Loucy (cell line): ENCODE data around the gene NAALADL2.

Experiments
- H2AFZ ChIP-seq: fragments of 200-600 bp; sonication (generic); 2 replicates; pipeline ENCODE4 v1.6.0; 2016; ENCODE audit warnings: antibody characterized with exemption, mild to moderate bottlenecking, low read length, moderate library complexity
- H3F3A ChIP-seq: fragments of 200-600 bp; 2 replicates; pipeline ENCODE4 v1.6.0; 2016; ENCODE audit warnings: antibody characterized with exemption, low read depth, mild to moderate bottlenecking
- H3K27me3 ChIP-seq: fragments of 200-600 bp; sonication (generic); 2 replicates; pipeline ENCODE4 v1.6.1; 2014; ENCODE audit warnings: low read length, mild to moderate bottlenecking; ENCODE audit not compliant: insufficient read depth, poor library complexity, severe bottlenecking
- H3K36me3 ChIP-seq: fragments of 200-600 bp; sonication (generic); 2 replicates; pipeline ENCODE4 v1.6.1; 2016; ENCODE audit warnings: low read length; ENCODE audit not compliant: insufficient read depth
- H3K4me1 ChIP-seq: fragments of 200-600 bp; sonication (generic); 2 replicates; pipeline ENCODE4 v1.5.1; 2014; ENCODE audit warnings: low read length, mild to moderate bottlenecking; ENCODE audit not compliant: insufficient read depth, poor library complexity, severe bottlenecking
- H3K4me2 ChIP-seq: fragments of 200-600 bp; sonication (generic); 2 replicates; pipeline ENCODE4 v1.6.0; 2014; ENCODE audit warnings: antibody characterized with exemption, low read length, low read depth, mild to moderate bottlenecking; ENCODE audit not compliant: poor library complexity, severe bottlenecking
- H3K4me3 ChIP-seq: fragments of 200-600 bp; sonication (generic); 2 replicates; pipeline ENCODE4 v1.5.1; 2014; ENCODE audit warnings: low read length, mild to moderate bottlenecking, mixed read lengths; ENCODE audit not compliant: poor library complexity, severe bottlenecking
- H3K79me2 ChIP-seq: fragments of 200-600 bp; sonication (generic); 2 replicates; pipeline ENCODE4 v1.6.1; 2014; ENCODE audit warnings: low read length; ENCODE audit not compliant: insufficient read depth
- H3K9ac ChIP-seq: fragments of 200-600 bp; sonication (generic); 2 replicates; pipeline ENCODE4 v1.6.0; 2014; ENCODE audit warnings: mild to moderate bottlenecking, low read depth, low read length, moderate library complexity; ENCODE audit not compliant: poor library complexity, severe bottlenecking
- H3K9me2 ChIP-seq: fragments of 200-600 bp; sonication (generic); replicated peaks from 2 replicates; pipeline ENCODE4 v1.6.1; 2016; ENCODE audit warnings: low read depth, low read length, mixed read lengths
- H3K9me3 ChIP-seq: fragments of 200-600 bp; sonication (generic); 2 replicates; pipeline ENCODE4 v1.6.1; 2014; ENCODE audit warnings: mild to moderate bottlenecking, antibody characterized with exemption, low read length, low read depth; ENCODE audit not compliant: insufficient read depth
- H4K20me1 ChIP-seq: fragments of 200-600 bp; sonication (generic); 2 replicates; pipeline ENCODE4 v1.6.0; 2014; ENCODE audit warnings: antibody characterized with exemption, low read length, mild to moderate bottlenecking; ENCODE audit not compliant: insufficient read depth, poor library complexity, severe bottlenecking
- EZH2phosphoT487 ChIP-seq: fragments of 200-600 bp; IDR thresholded peaks from 2 replicates; pipeline ENCODE4 v1.6.1; 2018; ENCODE audit warnings: antibody characterized with exemption, mild to moderate bottlenecking, moderate library complexity, borderline replicate concordance
- TF ChIP-seq, protein P1 (sequence below): fragments of 200-600 bp; sonication (generic); conservative IDR thresholded peaks from 2 replicates; pipeline ENCODE4 v1.5.1; 2014; ENCODE audit warnings: mild to moderate bottlenecking, antibody characterized with exemption, low read length

Gene NAALADL2

DNA sequence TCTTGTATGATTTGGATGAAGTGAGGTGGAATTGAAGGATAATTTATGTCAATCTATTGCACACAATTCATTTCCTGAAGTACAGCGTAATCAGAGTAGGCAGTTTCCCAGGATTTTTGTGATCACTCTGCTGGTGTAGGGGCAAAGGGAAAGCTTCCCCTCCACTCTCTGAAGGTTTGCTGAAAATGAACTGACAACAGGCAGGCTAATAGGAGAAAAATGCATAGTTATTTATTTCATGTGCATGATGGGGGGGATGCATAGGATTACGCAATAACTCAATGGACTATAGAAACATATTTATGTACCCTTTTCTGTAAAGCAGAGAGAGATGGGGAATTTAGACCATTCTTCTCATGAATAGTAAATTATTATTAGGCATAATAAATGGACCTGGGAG lies 872.9 kb downstream of the NAALADL2 start:
- Histone ChIP-seq H3K9me3 (0 out of 2 replicates have a peak, but pooled peaks cover 3% of the 10 kb centered on the region), H3K36me3 (no peaks in the 10 kb centered on the region), H3K4me1 (no peaks in the 10 kb centered on the region), H2AFZ (no peak overlapping the region), H4K20me1 (no peaks in the 10 kb centered on the region), H3K79me2 (no peaks in the 10 kb centered on the region), H3K9ac (no peak overlapping the region), H3K4me2 (no peak overlapping the region), H3K27me3 (no peaks in the 10 kb centered on the region), H3F3A (no peaks in the 10 kb centered on the region), H3K9me2 (no peaks in the 10 kb centered on the region), H3K4me3 (no peak overlapping the region)
- TF ChIP-seq, protein P1, sequence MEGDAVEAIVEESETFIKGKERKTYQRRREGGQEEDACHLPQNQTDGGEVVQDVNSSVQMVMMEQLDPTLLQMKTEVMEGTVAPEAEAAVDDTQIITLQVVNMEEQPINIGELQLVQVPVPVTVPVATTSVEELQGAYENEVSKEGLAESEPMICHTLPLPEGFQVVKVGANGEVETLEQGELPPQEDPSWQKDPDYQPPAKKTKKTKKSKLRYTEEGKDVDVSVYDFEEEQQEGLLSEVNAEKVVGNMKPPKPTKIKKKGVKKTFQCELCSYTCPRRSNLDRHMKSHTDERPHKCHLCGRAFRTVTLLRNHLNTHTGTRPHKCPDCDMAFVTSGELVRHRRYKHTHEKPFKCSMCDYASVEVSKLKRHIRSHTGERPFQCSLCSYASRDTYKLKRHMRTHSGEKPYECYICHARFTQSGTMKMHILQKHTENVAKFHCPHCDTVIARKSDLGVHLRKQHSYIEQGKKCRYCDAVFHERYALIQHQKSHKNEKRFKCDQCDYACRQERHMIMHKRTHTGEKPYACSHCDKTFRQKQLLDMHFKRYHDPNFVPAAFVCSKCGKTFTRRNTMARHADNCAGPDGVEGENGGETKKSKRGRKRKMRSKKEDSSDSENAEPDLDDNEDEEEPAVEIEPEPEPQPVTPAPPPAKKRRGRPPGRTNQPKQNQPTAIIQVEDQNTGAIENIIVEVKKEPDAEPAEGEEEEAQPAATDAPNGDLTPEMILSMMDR, result no peak
- no peak for TF ChIP-seq EZH2phosphoT487

DNA sequence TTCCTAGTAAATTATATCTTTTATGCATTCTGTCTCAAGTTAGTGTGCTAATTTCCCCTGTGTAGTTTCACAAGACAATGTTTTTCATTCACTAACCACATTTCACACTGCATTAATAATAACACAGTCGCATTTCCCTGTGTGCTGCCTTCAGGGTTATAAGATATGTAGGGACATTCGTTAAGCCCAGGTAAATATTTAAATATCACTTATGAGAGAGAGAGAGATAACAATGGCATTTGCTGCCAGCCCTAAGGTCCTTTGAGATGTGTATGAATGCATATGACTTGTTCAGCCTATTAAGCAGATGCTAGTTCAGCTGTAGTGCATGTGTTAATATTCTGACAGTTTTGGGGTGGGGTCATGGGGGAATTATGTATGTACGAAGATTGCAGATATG lies 876.7 kb downstream of the NAALADL2 start:
- Histone ChIP-seq H3K27me3 (no peaks in the 10 kb centered on the region), H3K9me2 (no peaks in the 10 kb centered on the region), H4K20me1 (no peaks in the 10 kb centered on the region), H3K9me3 (0 out of 2 replicates have a peak, but pooled peaks cover 3% of the 10 kb centered on the region), H3K4me3 (no peak overlapping the region), H3K9ac (no peak overlapping the region), H3K36me3 (no peaks in the 10 kb centered on the region), H3K4me1 (no peaks in the 10 kb centered on the region), H3F3A (no peaks in the 10 kb centered on the region), H3K79me2 (no peaks in the 10 kb centered on the region), H3K4me2 (no peak overlapping the region), H2AFZ (no peak overlapping the region)
- TF ChIP-seq, protein P1, result no peak
- no peak for TF ChIP-seq EZH2phosphoT487

DNA sequence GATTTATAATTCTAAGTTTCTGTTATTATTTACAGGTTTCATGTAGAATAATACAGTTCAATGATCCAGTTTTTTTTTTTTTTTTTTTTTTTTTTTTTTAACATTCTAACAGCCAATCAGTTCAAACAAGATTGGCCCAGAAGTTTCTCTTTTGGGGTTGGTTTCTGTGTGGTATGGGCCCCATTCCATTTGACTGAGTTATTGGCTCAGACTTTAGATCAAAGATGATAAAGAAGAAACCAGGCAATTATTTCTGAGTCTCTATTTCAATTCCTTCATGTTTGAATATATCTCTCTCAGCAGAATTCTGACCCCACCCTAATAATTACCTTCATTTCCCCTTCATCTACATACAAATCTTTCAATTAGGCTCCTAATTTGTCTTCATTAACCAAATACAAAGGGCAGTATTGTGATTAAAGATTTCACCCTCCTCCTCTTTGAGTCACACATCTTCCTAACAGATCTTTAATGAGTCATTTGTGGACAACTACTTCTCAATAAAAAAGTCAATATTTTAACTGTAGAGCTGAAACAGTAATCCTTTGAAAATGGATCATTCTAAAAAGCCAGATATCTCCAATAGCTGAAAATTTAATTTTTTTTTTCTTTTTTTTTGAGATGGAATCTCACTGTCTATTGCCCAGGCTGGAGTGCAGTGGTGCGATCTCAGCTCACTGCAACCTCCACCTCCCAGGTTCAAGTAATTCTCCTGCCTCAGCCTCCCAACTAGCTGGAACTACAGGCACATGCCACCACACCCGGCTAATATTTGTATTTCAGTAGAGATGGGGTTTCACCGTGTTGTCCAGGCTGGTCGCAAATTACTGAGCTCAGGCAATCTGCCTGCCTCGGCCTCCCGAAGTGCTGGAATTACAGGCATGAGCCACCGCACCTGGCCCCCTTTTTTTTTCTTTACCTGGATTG lies 878.8 kb downstream of the NAALADL2 start:
- TF ChIP-seq, protein P1, result no peak
- no peak for TF ChIP-seq EZH2phosphoT487

More for the DNA sequence above, 878.8 kb downstream of the NAALADL2 start:
- Histone ChIP-seq H4K20me1 (no peaks in the 10 kb centered on the region), H3K36me3 (no peaks in the 10 kb centered on the region), H3K79me2 (no peaks in the 10 kb centered on the region), H3K27me3 (no peaks in the 10 kb centered on the region), H2AFZ (no peak overlapping the region), H3K9ac (no peak overlapping the region), H3K9me2 (no peaks in the 10 kb centered on the region), H3F3A (no peaks in the 10 kb centered on the region), H3K9me3 (no peaks in the 10 kb centered on the region), H3K4me3 (no peak overlapping the region), H3K4me1 (no peaks in the 10 kb centered on the region), H3K4me2 (no peak overlapping the region)
